ENCODE data around the gene TMEM161B. TPM values are rescaled to one million over a fixed set of nuclear protein-coding genes. Genes with fewer than 3 reads are reported as not detected.

Gene TMEM161B
- total and polyA plus RNA-seq, 7 donors: 5.1 to 10.2 (median 6.6) TPM

GRCh38 chr5:88158056-88158455 lies 110.6 kb downstream of the TMEM161B start:
- intact Hi-C loops (cut with DNase I): no loop called here
- no peak overlapping the region for H3K27ac ChIP-seq
- WGBS, 3 donors: 91 to 96% (median 94%) methylated on average over 2 of the region's 2 CpGs
- H3K4me1 ChIP-seq: no peaks in the 10 kb centered on the region
- no peak overlapping the region for H3K4me3 ChIP-seq
- H3K36me3 ChIP-seq (ENCODE audit: insufficient read depth in 1 of 2, low read depth in 1 of 2): no peaks in the 10 kb centered on the region
- peaks cover 0 to 20% (median 9%) of the 10 kb centered on the region in 3 donors for H3K27me3 ChIP-seq (ENCODE audit: insufficient read depth in 3 of 3, low read length in 2 of 3)
- ATAC-seq (no peak), DNase-seq (no peak)
- H3K9me3 ChIP-seq: no peaks in the 10 kb centered on the region
- TF ChIP-seq, protein P1, sequence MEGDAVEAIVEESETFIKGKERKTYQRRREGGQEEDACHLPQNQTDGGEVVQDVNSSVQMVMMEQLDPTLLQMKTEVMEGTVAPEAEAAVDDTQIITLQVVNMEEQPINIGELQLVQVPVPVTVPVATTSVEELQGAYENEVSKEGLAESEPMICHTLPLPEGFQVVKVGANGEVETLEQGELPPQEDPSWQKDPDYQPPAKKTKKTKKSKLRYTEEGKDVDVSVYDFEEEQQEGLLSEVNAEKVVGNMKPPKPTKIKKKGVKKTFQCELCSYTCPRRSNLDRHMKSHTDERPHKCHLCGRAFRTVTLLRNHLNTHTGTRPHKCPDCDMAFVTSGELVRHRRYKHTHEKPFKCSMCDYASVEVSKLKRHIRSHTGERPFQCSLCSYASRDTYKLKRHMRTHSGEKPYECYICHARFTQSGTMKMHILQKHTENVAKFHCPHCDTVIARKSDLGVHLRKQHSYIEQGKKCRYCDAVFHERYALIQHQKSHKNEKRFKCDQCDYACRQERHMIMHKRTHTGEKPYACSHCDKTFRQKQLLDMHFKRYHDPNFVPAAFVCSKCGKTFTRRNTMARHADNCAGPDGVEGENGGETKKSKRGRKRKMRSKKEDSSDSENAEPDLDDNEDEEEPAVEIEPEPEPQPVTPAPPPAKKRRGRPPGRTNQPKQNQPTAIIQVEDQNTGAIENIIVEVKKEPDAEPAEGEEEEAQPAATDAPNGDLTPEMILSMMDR (IDR thresholded peaks at IDR 0.05): no peak

GRCh38 chr5:88154891-88155290 lies 113.8 kb downstream of the TMEM161B start:
- ATAC-seq (no peak), DNase-seq (no peak)
- H3K4me1 ChIP-seq: no peaks in the 10 kb centered on the region
- H3K9me3 ChIP-seq: peaks cover 8% of the 10 kb centered on the region
- no peaks in the 10 kb centered on the region for H3K36me3 ChIP-seq (ENCODE audit: insufficient read depth in 1 of 2, low read depth in 1 of 2)
- H3K4me3 ChIP-seq: no peak overlapping the region
- 79 to 89% (median 89%) methylated on average over 1 of the region's 1 CpG for WGBS, 3 donors
- TF ChIP-seq, protein P1 (IDR thresholded peaks at IDR 0.05): no peak
- H3K27me3 ChIP-seq (ENCODE audit: insufficient read depth in 3 of 3, low read length in 2 of 3): peaks cover 0 to 34% (median 11%) of the 10 kb centered on the region in 3 donors
- intact Hi-C loops (cut with DNase I): no loop called here
- no peak overlapping the region for H3K27ac ChIP-seq

DNA sequence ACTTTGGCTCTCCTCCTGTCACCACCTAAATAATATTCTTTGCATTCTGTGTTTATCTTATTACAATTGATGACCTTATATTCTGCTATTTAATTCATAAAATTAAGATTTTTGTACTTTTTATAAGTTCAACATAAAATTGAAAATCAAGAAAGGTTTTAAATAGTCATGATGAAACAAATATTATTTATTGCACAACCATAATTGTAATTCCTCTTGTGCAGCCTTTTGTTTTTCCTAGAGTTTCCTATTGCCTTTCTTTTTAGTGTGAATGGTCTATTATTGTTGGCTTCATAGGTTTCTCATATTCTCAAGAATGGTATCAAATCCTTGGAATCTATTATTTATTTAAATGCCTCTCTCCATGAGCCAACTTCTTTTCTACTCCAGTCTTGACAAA lies 117.9 kb downstream of the TMEM161B start:
- no peaks in the 10 kb centered on the region for H3K4me1 ChIP-seq
- no peaks in the 10 kb centered on the region for H3K36me3 ChIP-seq (ENCODE audit: insufficient read depth in 1 of 2, low read depth in 1 of 2)
- peaks cover 0 to 35% (median 6%) of the 10 kb centered on the region in 3 donors for H3K27me3 ChIP-seq (ENCODE audit: insufficient read depth in 3 of 3, low read length in 2 of 3)
- DNase-seq (no peak), ATAC-seq (no peak)
- no peak overlapping the region for H3K27ac ChIP-seq
- no peak overlapping the region for H3K4me3 ChIP-seq
- H3K9me3 ChIP-seq: peaks cover 8% of the 10 kb centered on the region
- intact Hi-C loops (cut with DNase I): no loop called here
- TF ChIP-seq, protein P1 (IDR thresholded peaks at IDR 0.05): no peak

- DNase-seq (no peak), ATAC-seq (no peak)
- WGBS, 3 donors: 15 to 36% (median 31%) methylated on average over 26 of the region's 26 CpGs
- Histone ChIP-seq H3K4me1 (peaks cover under 1% of the 10 kb centered on the region), H3K27ac (no peak overlapping the region), H3K27me3 (ENCODE audit: insufficient read depth in 3 of 3, low read length in 2 of 3) (peaks cover 4 to 49% (median 12%) of the 10 kb centered on the region in 3 donors), H3K9me3 (peaks cover 2% of the 10 kb centered on the region), H3K4me3 (no peak overlapping the region), H3K36me3 (ENCODE audit: insufficient read depth in 1 of 2, low read depth in 1 of 2) (no peaks in the 10 kb centered on the region)
- TF ChIP-seq, protein P1 (IDR thresholded peaks at IDR 0.05): no peak
- intact Hi-C loops (cut with DNase I): loop anchor here (10.0 kb wide), 3 partner anchors 119 to 529 kb away; partner anchors contain the start of gene TMEM161B (in 1 of the 2)
These were observed 122.8 kb downstream of the TMEM161B start for GRCh38 chr5:88145611-88146467.

Measured in psoas muscle (tissue), 8 donors.